HG02970 (cell line): Measurements from ENCODE around the gene XXYLT1.

Experiments used
- ATAC-seq: cut with Tn5 transposase; IDR thresholded peaks from one replicate; pipeline ENCODE4 v1.9.1; 2021; ENCODE audit warnings: mild to moderate bottlenecking, moderate library complexity, moderate number of reproducible peaks; ENCODE audit not compliant: unreplicated experiment, low FRiP score

Gene XXYLT1

GRCh38 chr3:195139091-195139875 lies 131.7 kb downstream of the XXYLT1 start:
- ATAC-seq, result no peak

GRCh38 chr3:195137638-195138588 lies 133.0 kb downstream of the XXYLT1 start:
- ATAC-seq, result no peak

- ATAC-seq, result no peak
Observed at GRCh38 chr3:195135917-195136316, 135.0 kb downstream of the XXYLT1 start.

GRCh38 chr3:195134431-195134830 lies 136.5 kb downstream of the XXYLT1 start:
- ATAC-seq, result no peak

- no peak for ATAC-seq
Observed at GRCh38 chr3:195133462-195133861, 137.5 kb downstream of the XXYLT1 start.

- no peak for ATAC-seq
Observed at GRCh38 chr3:195133013-195133412, 137.9 kb downstream of the XXYLT1 start.

- no peak for ATAC-seq
Observed at GRCh38 chr3:195131176-195131575, 139.8 kb downstream of the XXYLT1 start.

GRCh38 chr3:195129644-195130492 lies 141.1 kb downstream of the XXYLT1 start:
- peak; percentile 84 for ATAC-seq

- ATAC-seq, result no peak
Observed at GRCh38 chr3:195129072-195129643, 141.8 kb downstream of the XXYLT1 start.

- ATAC-seq, result no peak
Observed at GRCh38 chr3:195128255-195129071, 142.5 kb downstream of the XXYLT1 start.

- ATAC-seq, result no peak
Observed at GRCh38 chr3:195126056-195126605, 144.8 kb downstream of the XXYLT1 start.

GRCh38 chr3:195125646-195126045 lies 145.3 kb downstream of the XXYLT1 start:
- no peak for ATAC-seq

GRCh38 chr3:195124378-195124992 lies 146.5 kb downstream of the XXYLT1 start:
- no peak for ATAC-seq

GRCh38 chr3:195123281-195123691 lies 147.7 kb downstream of the XXYLT1 start:
- ATAC-seq, result no peak

- ATAC-seq, result no peak
Observed at GRCh38 chr3:195122261-195122660, 148.7 kb downstream of the XXYLT1 start.

- no peak for ATAC-seq
Observed at GRCh38 chr3:195120267-195120601, 150.7 kb downstream of the XXYLT1 start.

GRCh38 chr3:195119461-195120266 lies 151.3 kb downstream of the XXYLT1 start:
- ATAC-seq, result no peak

- no peak for ATAC-seq
Observed at GRCh38 chr3:195118671-195119070, 152.3 kb downstream of the XXYLT1 start.
